ENCODE results near the gene OXCT1. TPM values are rescaled to one million over a fixed set of nuclear protein-coding genes. Genes with fewer than 3 reads are reported as not detected.

Gene OXCT1
- total RNA-seq, 1 donor from 2014 or later = 24.7 TPM

DNA sequence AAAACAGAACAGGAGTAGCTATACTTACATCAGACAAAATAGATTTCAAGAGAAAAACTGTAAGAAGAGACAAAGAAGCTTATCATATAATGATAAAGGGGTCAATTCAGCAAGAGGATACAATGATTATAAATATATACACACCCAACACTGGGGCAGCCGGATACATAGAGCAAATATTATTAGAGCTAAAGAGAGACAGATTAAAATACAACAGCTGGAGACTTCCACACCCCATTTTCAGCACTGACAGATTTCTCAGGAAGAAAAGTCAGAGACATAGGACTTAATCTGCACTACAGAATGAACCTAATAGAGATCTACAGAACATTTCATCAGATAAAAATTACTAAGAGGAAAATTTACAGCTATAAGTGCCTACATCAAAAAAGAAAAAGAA lies 35.7 kb downstream of the OXCT1 start:
- H3K4me3 Mint-ChIP-seq (ENCODE audit: unreplicated experiment) = no peak overlapping the region
- TF ChIP-seq, protein P1, sequence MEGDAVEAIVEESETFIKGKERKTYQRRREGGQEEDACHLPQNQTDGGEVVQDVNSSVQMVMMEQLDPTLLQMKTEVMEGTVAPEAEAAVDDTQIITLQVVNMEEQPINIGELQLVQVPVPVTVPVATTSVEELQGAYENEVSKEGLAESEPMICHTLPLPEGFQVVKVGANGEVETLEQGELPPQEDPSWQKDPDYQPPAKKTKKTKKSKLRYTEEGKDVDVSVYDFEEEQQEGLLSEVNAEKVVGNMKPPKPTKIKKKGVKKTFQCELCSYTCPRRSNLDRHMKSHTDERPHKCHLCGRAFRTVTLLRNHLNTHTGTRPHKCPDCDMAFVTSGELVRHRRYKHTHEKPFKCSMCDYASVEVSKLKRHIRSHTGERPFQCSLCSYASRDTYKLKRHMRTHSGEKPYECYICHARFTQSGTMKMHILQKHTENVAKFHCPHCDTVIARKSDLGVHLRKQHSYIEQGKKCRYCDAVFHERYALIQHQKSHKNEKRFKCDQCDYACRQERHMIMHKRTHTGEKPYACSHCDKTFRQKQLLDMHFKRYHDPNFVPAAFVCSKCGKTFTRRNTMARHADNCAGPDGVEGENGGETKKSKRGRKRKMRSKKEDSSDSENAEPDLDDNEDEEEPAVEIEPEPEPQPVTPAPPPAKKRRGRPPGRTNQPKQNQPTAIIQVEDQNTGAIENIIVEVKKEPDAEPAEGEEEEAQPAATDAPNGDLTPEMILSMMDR (IDR thresholded peaks at IDR 0.05; ENCODE audit: partially characterized antibody, unreplicated experiment) = no peak
- H3K9me3 Mint-ChIP-seq (ENCODE audit: unreplicated experiment) = no peaks in the 10 kb centered on the region
- H3K27me3 Mint-ChIP-seq (ENCODE audit: unreplicated experiment) = peaks cover 1% of the 10 kb centered on the region
- peaks cover 6% of the 10 kb centered on the region for H3K4me1 Mint-ChIP-seq (ENCODE audit: low read depth, unreplicated experiment)
- DNase-seq = no peak
- no peaks in the 10 kb centered on the region for H3K36me3 Mint-ChIP-seq (ENCODE audit: unreplicated experiment)
- H3K27ac Mint-ChIP-seq (ENCODE audit: unreplicated experiment) = no peak overlapping the region

DNA sequence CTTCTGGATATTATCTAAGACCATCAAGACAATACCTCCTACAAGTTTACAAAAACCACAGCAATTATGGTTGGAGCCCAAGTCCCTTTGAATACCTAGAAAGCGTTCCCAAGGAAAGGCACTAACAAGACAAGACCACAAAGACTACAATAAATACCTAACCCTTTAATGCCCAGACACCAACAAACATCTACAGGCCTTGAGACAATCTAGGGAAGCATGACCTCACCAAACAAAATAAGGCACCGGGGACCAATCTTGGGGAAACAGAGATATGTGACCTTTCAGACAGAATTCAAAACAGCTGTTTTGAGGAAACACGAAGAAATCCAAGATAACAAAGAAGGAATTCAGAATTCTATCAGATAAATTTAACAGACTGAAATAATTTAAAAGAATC lies 37.8 kb downstream of the OXCT1 start:
- H3K27ac Mint-ChIP-seq (ENCODE audit: unreplicated experiment) = no peak overlapping the region
- H3K4me1 Mint-ChIP-seq (ENCODE audit: low read depth, unreplicated experiment) = peaks cover 6% of the 10 kb centered on the region
- TF ChIP-seq, protein P1 (IDR thresholded peaks at IDR 0.05; ENCODE audit: partially characterized antibody, unreplicated experiment) = no peak
- H3K4me3 Mint-ChIP-seq (ENCODE audit: unreplicated experiment) = no peak overlapping the region
- no peak for DNase-seq
- no peaks in the 10 kb centered on the region for H3K36me3 Mint-ChIP-seq (ENCODE audit: unreplicated experiment)
- no peaks in the 10 kb centered on the region for H3K9me3 Mint-ChIP-seq (ENCODE audit: unreplicated experiment)
- H3K27me3 Mint-ChIP-seq (ENCODE audit: unreplicated experiment) = peaks cover 1% of the 10 kb centered on the region

DNA sequence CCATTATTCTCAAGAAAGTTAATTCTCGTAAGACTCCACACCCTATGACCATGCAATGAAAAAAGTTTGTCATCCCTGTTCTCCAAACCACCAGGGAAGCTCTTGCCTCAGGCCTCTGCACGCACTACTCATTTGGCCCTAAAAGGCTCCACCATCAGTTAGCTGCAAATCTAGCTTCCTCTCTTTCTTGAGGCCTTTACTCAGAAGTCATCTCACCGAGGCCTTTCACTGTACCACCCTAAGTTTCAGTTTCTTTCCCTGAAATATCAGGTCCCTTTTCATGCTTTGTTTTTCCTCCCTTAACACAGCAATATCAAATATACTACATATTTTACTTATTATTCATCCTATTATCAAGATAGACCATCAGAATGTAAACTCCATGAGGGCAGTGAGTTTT lies 39.1 kb downstream of the OXCT1 start:
- no peak for DNase-seq
- Mint-ChIP-seq H3K9me3 (ENCODE audit: unreplicated experiment) (no peaks in the 10 kb centered on the region), H3K36me3 (ENCODE audit: unreplicated experiment) (no peaks in the 10 kb centered on the region), H3K27me3 (ENCODE audit: unreplicated experiment) (no peaks in the 10 kb centered on the region), H3K27ac (ENCODE audit: unreplicated experiment) (no peak overlapping the region), H3K4me1 (ENCODE audit: low read depth, unreplicated experiment) (peaks cover 6% of the 10 kb centered on the region), H3K4me3 (ENCODE audit: unreplicated experiment) (no peak overlapping the region)
- TF ChIP-seq, protein P1 (IDR thresholded peaks at IDR 0.05; ENCODE audit: partially characterized antibody, unreplicated experiment) = no peak

DNA sequence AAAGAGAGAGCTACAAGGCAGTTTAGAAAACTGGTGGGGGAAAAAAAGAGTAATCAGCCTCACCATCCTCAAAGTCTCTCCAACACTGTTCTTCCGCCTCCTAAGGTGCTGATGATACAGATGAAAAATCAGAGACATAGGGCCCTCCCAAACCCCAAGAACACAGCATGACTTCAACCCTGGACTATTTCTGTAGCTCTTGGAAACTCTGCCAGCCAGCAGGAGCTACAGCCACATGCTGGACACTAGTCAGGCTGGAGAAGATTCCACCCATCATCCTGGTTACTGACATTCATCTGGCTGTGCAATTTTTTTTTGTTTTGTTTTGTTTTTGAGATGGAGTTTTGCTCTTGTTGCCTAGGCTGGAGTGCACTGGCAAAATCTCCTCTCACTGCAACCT lies 42.4 kb downstream of the OXCT1 start:
- Mint-ChIP-seq H3K27ac (ENCODE audit: unreplicated experiment) (no peak overlapping the region), H3K9me3 (ENCODE audit: unreplicated experiment) (no peaks in the 10 kb centered on the region), H3K36me3 (ENCODE audit: unreplicated experiment) (no peaks in the 10 kb centered on the region), H3K4me1 (ENCODE audit: low read depth, unreplicated experiment) (no peaks in the 10 kb centered on the region), H3K27me3 (ENCODE audit: unreplicated experiment) (no peaks in the 10 kb centered on the region), H3K4me3 (ENCODE audit: unreplicated experiment) (no peak overlapping the region)
- TF ChIP-seq, protein P1 (IDR thresholded peaks at IDR 0.05; ENCODE audit: partially characterized antibody, unreplicated experiment) = no peak
- DNase-seq = no peak

DNA sequence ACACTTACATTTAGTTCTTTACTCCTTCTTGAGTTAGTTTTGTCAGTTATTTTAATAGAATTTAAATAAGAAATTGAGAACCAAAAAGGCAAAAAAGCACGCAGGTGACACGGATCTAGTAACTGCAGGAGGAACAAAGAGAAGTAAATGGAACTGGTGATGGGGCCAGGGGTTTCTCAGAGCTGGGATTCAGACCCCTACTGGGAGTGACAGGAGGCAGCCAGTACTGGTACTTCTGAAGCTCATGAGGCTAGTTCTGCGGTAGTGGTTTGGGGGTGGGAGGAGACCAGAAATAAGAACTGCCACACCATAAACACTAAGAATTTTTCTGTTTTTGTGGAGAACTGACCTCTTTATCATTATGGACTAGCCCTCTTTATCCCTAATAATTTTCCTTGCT lies 48.2 kb downstream of the OXCT1 start:
- Mint-ChIP-seq H3K4me1 (ENCODE audit: low read depth, unreplicated experiment) (no peaks in the 10 kb centered on the region), H3K4me3 (ENCODE audit: unreplicated experiment) (no peak overlapping the region), H3K9me3 (ENCODE audit: unreplicated experiment) (no peaks in the 10 kb centered on the region), H3K27ac (ENCODE audit: unreplicated experiment) (no peak overlapping the region), H3K27me3 (ENCODE audit: unreplicated experiment) (no peaks in the 10 kb centered on the region), H3K36me3 (ENCODE audit: unreplicated experiment) (no peaks in the 10 kb centered on the region)
- no peak for DNase-seq
- TF ChIP-seq, protein P1 (IDR thresholded peaks at IDR 0.05; ENCODE audit: partially characterized antibody, unreplicated experiment) = no peak

Measured in glutamatergic neuron (in vitro differentiated cells).